OCI-LY3 (cell line): ENCODE measurements around the gene AP3B2.

ENCODE experiments used
- H2AFZ ChIP-seq: fragments of 200-600, 300-600 bp; shearing (Covaris generic); 2 replicates; pipeline ENCODE4 v1.6.0; 2014; ENCODE audit warnings: antibody characterized with exemption, low read depth, low read length
- H3K27ac ChIP-seq: fragments of 200-600, 300-600 bp; sonication (generic); 2 replicates; pipeline ENCODE4 v1.5.1; 2014; ENCODE audit warnings: mild to moderate bottlenecking, low read length, moderate library complexity, mixed read lengths
- H3K27me3 ChIP-seq: fragments of 200-600, 300-600 bp; sonication (generic); 2 replicates; pipeline ENCODE4 v1.6.1; 2014; ENCODE audit warnings: low read depth, low read length, mixed read lengths
- H3K36me3 ChIP-seq: fragments of 200-600, 300-600 bp; sonication (generic); replicated peaks from 2 replicates; pipeline ENCODE3; 2014; ENCODE audit warnings: low read depth, low read length, mixed read lengths
- H3K4me1 ChIP-seq: fragments of 300-600, 200-600 bp; sonication (generic); 2 replicates; pipeline ENCODE4 v1.6.1; 2014; ENCODE audit warnings: low read length, mixed read lengths
- H3K4me2 ChIP-seq: fragments of 200-600, 300-600 bp; sonication (generic); 2 replicates; pipeline ENCODE4 v1.6.1; 2014; ENCODE audit warnings: low read length, mixed read lengths
- H3K4me3 ChIP-seq: fragments of 300-600, 200-600 bp; sonication (generic); 2 replicates; pipeline ENCODE4 v1.5.1; 2014; ENCODE audit warnings: antibody characterized with exemption, mild to moderate bottlenecking, low read length, moderate library complexity
- H3K79me2 ChIP-seq: fragments of 300-600, 200-600 bp; shearing (Covaris generic); 2 replicates; pipeline ENCODE4 v1.6.1; 2014; ENCODE audit warnings: mild to moderate bottlenecking, low read length, mixed read lengths
- H3K9ac ChIP-seq: fragments of 300-600, 200-600 bp; shearing (Covaris generic); 2 replicates; pipeline ENCODE4 v1.6.0; 2014; ENCODE audit warnings: mild to moderate bottlenecking, low read length, moderate library complexity
- H3K9me3 ChIP-seq: fragments of 200-600, 300-600 bp; shearing (Covaris generic); 2 replicates; pipeline ENCODE4 v1.6.1; 2014; ENCODE audit warnings: low read length, mixed read lengths; ENCODE audit not compliant: insufficient read depth
- H4K20me1 ChIP-seq: fragments of 200-600, 300-600 bp; sonication (generic); 2 replicates; pipeline ENCODE4 v1.6.1; 2016; ENCODE audit warnings: low read length, mixed read lengths; ENCODE audit not compliant: insufficient read depth
- EZH2phosphoT487 ChIP-seq: fragments of 200-600 bp; shearing (Covaris generic); IDR thresholded peaks from 2 replicates; pipeline ENCODE4 v1.6.1; 2018; ENCODE audit warnings: antibody characterized with exemption, mixed run types, low read depth
- TF ChIP-seq, protein P1 (sequence below): fragments of 200-600, 300-600 bp; sonication (generic); IDR thresholded peaks from 2 replicates; pipeline ENCODE4 v1.5.1; 2014; ENCODE audit warnings: antibody characterized with exemption, low read length, low read depth

AP3B2 gene

DNA sequence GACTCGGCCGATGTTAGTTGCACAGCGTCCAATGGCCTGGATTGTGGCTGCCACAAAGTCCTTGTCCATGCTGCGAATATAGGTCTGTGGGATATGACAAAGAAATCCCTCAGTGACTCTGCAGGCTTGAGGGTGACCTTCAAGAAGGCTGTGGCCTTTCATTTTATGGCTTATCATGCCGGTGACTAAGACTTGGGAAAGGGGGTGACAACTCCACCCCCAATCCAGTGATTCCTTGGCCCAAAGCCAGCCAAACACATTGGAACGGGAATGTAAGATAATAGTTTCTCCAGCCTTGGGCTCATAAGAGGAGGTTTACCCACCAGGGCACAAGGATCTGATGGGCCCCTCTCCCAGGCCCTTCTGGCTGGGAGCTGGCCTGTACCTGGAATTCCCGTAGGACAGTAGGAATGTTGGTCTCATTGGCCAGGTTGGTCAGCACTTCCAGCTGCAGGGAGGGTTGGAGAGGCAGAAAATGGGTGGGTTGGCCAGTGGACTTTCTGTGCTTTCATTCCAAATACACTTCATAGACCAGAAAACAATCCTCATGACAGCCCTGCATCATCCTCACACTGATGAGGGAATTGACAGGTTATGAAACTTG is 31.9 kb downstream of the AP3B2 start:
- H3K27me3 ChIP-seq: no peaks in the 10 kb centered on the region
- no peaks in the 10 kb centered on the region for H3K79me2 ChIP-seq
- no peaks in the 10 kb centered on the region for H4K20me1 ChIP-seq
- no peaks in the 10 kb centered on the region for H3K4me1 ChIP-seq
- no peak overlapping the region for H2AFZ ChIP-seq
- no peaks in the 10 kb centered on the region for H3K9me3 ChIP-seq
- H3K36me3 ChIP-seq: no peaks in the 10 kb centered on the region
- H3K9ac ChIP-seq: no peak overlapping the region
- H3K4me2 ChIP-seq: no peak overlapping the region
- H3K27ac ChIP-seq: no peak overlapping the region
- no peak for TF ChIP-seq EZH2phosphoT487
- TF ChIP-seq, protein P1, sequence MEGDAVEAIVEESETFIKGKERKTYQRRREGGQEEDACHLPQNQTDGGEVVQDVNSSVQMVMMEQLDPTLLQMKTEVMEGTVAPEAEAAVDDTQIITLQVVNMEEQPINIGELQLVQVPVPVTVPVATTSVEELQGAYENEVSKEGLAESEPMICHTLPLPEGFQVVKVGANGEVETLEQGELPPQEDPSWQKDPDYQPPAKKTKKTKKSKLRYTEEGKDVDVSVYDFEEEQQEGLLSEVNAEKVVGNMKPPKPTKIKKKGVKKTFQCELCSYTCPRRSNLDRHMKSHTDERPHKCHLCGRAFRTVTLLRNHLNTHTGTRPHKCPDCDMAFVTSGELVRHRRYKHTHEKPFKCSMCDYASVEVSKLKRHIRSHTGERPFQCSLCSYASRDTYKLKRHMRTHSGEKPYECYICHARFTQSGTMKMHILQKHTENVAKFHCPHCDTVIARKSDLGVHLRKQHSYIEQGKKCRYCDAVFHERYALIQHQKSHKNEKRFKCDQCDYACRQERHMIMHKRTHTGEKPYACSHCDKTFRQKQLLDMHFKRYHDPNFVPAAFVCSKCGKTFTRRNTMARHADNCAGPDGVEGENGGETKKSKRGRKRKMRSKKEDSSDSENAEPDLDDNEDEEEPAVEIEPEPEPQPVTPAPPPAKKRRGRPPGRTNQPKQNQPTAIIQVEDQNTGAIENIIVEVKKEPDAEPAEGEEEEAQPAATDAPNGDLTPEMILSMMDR: no peak
- no peak overlapping the region for H3K4me3 ChIP-seq

DNA sequence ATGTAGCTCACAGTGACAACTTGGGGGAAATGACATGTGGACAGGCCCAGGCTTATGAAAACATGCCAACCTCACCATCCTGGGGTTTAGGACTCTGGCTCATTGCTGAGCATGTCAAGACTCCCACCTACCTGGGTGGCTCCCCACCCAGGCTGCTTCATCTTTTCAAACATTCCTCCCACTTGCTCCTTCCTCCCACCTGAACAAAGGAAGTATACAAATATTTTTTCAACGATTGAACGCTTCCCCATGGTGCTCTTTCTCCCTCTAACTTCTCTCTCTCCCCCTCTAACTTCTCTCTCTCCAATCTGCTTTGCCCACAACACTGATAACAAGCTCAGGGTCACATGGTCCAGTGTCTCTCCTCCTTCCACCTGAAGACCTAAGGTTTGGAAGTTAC is 34.8 kb downstream of the AP3B2 start:
- Histone ChIP-seq H3K36me3 (no peaks in the 10 kb centered on the region), H3K4me1 (no peaks in the 10 kb centered on the region), H3K4me3 (no peak overlapping the region), H3K4me2 (no peak overlapping the region), H3K27ac (no peak overlapping the region), H3K9ac (no peak overlapping the region), H3K79me2 (no peaks in the 10 kb centered on the region), H3K27me3 (no peaks in the 10 kb centered on the region), H4K20me1 (no peaks in the 10 kb centered on the region), H3K9me3 (no peaks in the 10 kb centered on the region), H2AFZ (no peak overlapping the region)
- TF ChIP-seq, protein P1: no peak
- no peak for TF ChIP-seq EZH2phosphoT487

DNA sequence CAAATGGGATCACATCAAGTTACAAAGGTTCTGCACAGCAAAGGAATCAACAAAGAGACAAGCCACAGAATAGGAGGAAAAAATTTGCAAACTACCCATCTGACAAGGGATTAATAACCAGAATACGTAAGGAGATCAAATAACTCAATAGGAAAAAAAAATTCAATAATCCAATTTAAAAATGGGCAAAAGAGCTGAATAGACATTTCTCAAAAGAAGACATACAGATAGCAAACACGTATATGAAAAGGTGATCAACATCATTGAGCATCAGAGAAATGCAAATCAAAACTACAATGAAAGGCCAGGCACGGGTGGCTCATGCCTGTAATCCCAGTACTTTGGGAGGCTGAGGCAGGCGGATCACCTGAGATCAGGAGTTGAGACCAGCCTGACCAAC is 39.0 kb downstream of the AP3B2 start:
- Histone ChIP-seq H4K20me1 (no peaks in the 10 kb centered on the region), H3K36me3 (no peaks in the 10 kb centered on the region), H3K4me3 (no peak overlapping the region), H3K9ac (no peak overlapping the region), H3K27me3 (no peaks in the 10 kb centered on the region), H3K79me2 (no peaks in the 10 kb centered on the region), H3K4me1 (no peaks in the 10 kb centered on the region), H3K9me3 (no peaks in the 10 kb centered on the region), H3K4me2 (no peak overlapping the region), H3K27ac (no peak overlapping the region), H2AFZ (no peak overlapping the region)
- TF ChIP-seq, protein P1: no peak
- TF ChIP-seq EZH2phosphoT487: no peak

DNA sequence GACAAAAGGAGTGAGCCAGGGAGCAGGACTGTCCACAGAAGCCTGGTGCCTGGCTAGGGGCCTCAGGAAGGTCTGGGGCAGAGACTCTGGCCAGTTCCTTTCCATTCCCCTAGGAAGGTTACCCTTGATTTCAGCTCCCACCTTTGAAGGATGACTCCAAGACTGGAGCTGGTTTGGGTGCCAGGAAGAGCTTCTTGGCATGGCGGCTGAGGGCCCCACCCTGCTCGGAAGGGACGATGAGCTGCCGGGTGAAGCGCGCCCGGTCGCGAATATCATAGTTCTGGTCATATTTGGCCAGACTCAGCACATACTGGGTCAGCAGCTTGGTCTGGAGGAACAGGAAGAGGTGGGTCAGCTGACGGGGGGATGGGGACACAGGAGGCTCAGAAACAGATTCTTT is 43.1 kb downstream of the AP3B2 start:
- no peak for TF ChIP-seq EZH2phosphoT487
- TF ChIP-seq, protein P1: no peak
- no peak overlapping the region for H3K4me3 ChIP-seq

More for the DNA sequence above, 43.1 kb downstream of the AP3B2 start:
- Histone ChIP-seq H3K4me2 (no peak overlapping the region), H3K27ac (no peak overlapping the region), H3K27me3 (peaks cover 11% of the 10 kb centered on the region), H4K20me1 (peaks cover 19% of the 10 kb centered on the region), H3K9me3 (no peaks in the 10 kb centered on the region), H3K9ac (no peak overlapping the region), H2AFZ (no peak overlapping the region), H3K79me2 (no peaks in the 10 kb centered on the region), H3K36me3 (no peaks in the 10 kb centered on the region), H3K4me1 (no peaks in the 10 kb centered on the region)
